ENCODE data around the gene WWOX. TPM values are rescaled to one million over a fixed set of nuclear protein-coding genes. Genes with fewer than 3 reads are reported as not detected.

WWOX gene
- total RNA-seq, 1 experiment from 2014 or later: 35.6 TPM

DNA sequence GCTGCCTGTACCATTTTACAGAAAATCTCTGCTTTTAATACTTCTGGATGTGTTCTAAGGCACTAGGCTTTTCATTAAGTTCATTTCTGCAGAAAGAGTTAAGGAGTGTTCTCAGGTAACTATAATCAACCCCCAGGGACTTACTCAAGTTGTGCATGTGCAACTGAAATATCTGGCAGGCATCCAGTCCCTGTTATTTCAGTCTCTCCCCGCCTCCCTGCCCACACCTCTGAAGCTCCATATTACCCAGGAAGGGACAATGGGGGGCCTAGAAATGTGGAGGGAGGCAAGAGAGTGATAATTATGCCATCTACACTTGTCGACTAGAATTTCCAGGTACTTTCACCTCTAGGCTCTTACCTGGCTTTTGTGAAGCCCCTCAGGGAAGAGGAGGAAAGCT is 1068.9 kb downstream of the WWOX start:
- H3K27me3 ChIP-seq (ENCODE audit: insufficient read depth, low read depth): no peaks in the 10 kb centered on the region
- intact Hi-C loops (cut with micrococcal nuclease; ENCODE audit: unreplicated experiment): no loop called here
- H4K20me1 ChIP-seq (ENCODE audit: insufficient read depth): no peaks in the 10 kb centered on the region
- no peak overlapping the region for H3K4me2 ChIP-seq
- BruUV-seq (replicated peaks): no TSS peak
- no peaks in the 10 kb centered on the region for H3K36me3 ChIP-seq (ENCODE audit: low read depth)
- H3K9me2 ChIP-seq (ENCODE audit: insufficient read depth): no peaks in the 10 kb centered on the region
- TF ChIP-seq EZH2 (IDR thresholded peaks at IDR 0.05; ENCODE audit: low read depth): no peak
- TF ChIP-seq CTCF (conservative IDR thresholded peaks at IDR 0.05): no peak
- no peaks in the 10 kb centered on the region for H3K79me2 ChIP-seq (ENCODE audit: low read depth)
- H3K27ac ChIP-seq: no peak overlapping the region
- H3K4me3 ChIP-seq: no peak overlapping the region
- H3F3A ChIP-seq (ENCODE audit: insufficient read depth, low read depth): no peaks in the 10 kb centered on the region
- no peak for DNase-seq
- H2AFZ ChIP-seq: no peak overlapping the region
- H3K9me3 ChIP-seq (ENCODE audit: insufficient read depth, low read depth): no peaks in the 10 kb centered on the region
- no peaks in the 10 kb centered on the region for H3K4me1 ChIP-seq (replicated peaks; ENCODE audit: insufficient read depth)
- CTCF ChIA-PET: no interaction called here
- POLR2A ChIA-PET (ENCODE audit: unreplicated experiment): no interaction called here

DNA sequence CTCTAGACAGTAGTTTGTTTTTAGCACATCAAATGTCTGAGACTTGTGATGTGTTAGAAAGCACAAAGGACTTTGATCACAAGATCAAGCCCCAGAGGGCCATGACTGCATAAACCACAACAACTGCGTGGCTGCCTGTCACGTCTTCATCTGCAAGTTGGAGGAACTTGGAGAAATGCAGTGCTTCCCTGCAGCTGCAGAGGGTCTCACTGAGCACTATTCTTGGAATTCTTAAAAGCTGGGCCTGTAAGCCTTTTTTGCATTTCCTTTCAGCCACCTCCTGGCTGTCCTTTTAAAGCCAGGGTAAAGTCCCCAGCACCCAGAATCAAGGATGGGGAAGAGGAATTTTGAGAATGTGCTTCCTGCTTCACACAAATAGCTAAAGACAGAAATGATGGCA is 1069.8 kb downstream of the WWOX start:
- Histone ChIP-seq H3K4me3 (no peak overlapping the region), H2AFZ (no peak overlapping the region), H3K4me2 (no peak overlapping the region), H4K20me1 (ENCODE audit: insufficient read depth) (no peaks in the 10 kb centered on the region), H3K36me3 (ENCODE audit: low read depth) (no peaks in the 10 kb centered on the region), H3K27me3 (ENCODE audit: insufficient read depth, low read depth) (no peaks in the 10 kb centered on the region), H3F3A (ENCODE audit: insufficient read depth, low read depth) (no peaks in the 10 kb centered on the region), H3K4me1 (replicated peaks; ENCODE audit: insufficient read depth) (no peaks in the 10 kb centered on the region), H3K9me2 (ENCODE audit: insufficient read depth) (no peaks in the 10 kb centered on the region), H3K9me3 (ENCODE audit: insufficient read depth, low read depth) (no peaks in the 10 kb centered on the region), H3K27ac (no peak overlapping the region), H3K79me2 (ENCODE audit: low read depth) (no peaks in the 10 kb centered on the region)
- CTCF ChIA-PET: no interaction called here
- BruUV-seq (replicated peaks): no TSS peak
- POLR2A ChIA-PET (ENCODE audit: unreplicated experiment): no interaction called here
- intact Hi-C loops (cut with micrococcal nuclease; ENCODE audit: unreplicated experiment): no loop called here
- TF ChIP-seq CTCF (conservative IDR thresholded peaks at IDR 0.05) (no peak), EZH2 (IDR thresholded peaks at IDR 0.05; ENCODE audit: low read depth) (no peak)
- no peak for DNase-seq

GRCh38 chr16:79170555-79171246 is 1071.2 kb downstream of the WWOX start:
- Histone ChIP-seq H3K79me2 (ENCODE audit: low read depth) (no peaks in the 10 kb centered on the region), H3K4me3 (no peak overlapping the region), H2AFZ (no peak overlapping the region), H3K4me1 (replicated peaks; ENCODE audit: insufficient read depth) (no peaks in the 10 kb centered on the region), H3K9me2 (ENCODE audit: insufficient read depth) (no peaks in the 10 kb centered on the region), H3K27me3 (ENCODE audit: insufficient read depth, low read depth) (no peaks in the 10 kb centered on the region), H4K20me1 (ENCODE audit: insufficient read depth) (no peaks in the 10 kb centered on the region), H3K9me3 (ENCODE audit: insufficient read depth, low read depth) (no peaks in the 10 kb centered on the region), H3K27ac (no peak overlapping the region), H3K4me2 (no peak overlapping the region), H3F3A (ENCODE audit: insufficient read depth, low read depth) (no peaks in the 10 kb centered on the region), H3K36me3 (ENCODE audit: low read depth) (no peaks in the 10 kb centered on the region)
- ChIA-PET POLR2A (ENCODE audit: unreplicated experiment) (no interaction called here), CTCF (no interaction called here)
- no peak for TF ChIP-seq EZH2 (IDR thresholded peaks at IDR 0.05; ENCODE audit: low read depth)
- TF ChIP-seq CTCF (conservative IDR thresholded peaks at IDR 0.05): no peak
- intact Hi-C loops (cut with micrococcal nuclease; ENCODE audit: unreplicated experiment): no loop called here
- BruUV-seq (replicated peaks): no TSS peak
- no peak for DNase-seq

Data from PC-9 (cell line).